HG02759 (cell line): Measurements from ENCODE around the gene RFX2.
"Not testable (repeated sequence)": the region's sequence is repeated elsewhere in the genome, so short reads cannot be mapped to it uniquely, and the experiment has no call there.

ENCODE experiments used
- ATAC-seq: cut with Tn5 transposase; IDR thresholded peaks from one replicate; pipeline ENCODE4 v1.9.1; 2021; ENCODE audit warnings: mild to moderate bottlenecking, moderate library complexity; ENCODE audit not compliant: unreplicated experiment

Gene RFX2

GRCh38 chr19:6041991-6042481 lies 68.3 kb downstream of the RFX2 start:
- no peak for ATAC-seq

DNA sequence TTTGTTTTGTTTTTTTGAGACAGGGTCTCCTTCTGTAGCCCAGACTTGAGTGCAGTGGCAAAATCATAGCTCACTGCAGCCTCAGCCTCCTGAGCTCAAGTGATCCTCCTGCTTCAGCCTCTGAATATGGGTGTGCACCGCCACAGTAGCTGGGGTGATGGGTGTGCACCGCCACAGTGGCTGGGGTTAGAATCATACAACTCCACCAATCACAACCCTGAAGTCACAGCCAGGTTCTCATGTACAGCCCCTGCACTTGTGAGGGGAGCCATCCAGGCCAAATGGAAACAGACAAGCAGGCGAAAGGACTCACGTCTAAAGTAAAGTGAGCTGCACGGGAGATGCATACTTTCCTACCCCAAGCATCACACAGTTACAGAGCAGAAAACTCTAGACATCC lies 69.2 kb downstream of the RFX2 start:
- ATAC-seq: no peak

DNA sequence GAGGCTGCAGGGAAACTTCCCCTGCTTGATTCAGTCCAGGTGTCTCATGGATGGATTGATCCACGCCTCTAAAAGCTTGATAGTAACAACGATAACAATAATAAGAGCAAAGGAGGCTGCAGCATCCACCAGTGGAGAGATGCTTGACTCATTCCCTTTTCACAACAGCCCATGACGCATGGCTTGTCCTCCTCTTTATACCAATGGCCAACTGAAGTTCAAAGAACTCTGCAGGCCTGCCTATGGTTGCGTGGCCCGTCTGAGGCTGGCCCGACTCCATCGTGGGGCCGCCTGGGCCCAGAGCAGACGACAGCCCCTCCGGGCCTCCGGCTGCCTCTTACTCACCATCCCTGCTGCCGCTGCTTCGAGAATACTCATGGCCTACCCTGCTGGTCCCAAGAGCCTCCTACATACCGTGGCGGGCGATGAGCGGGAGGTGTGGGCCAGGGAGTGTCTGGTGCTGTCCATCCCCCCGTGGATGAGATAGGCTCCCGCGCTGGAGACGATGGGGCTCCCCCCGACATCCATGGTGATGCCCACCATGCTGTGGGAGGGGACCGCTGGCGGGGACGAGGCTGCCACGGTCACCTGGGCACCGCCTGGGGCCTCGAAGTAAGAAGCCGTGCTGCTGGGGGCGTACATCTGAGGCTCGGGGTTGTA lies 70.6 kb downstream of the RFX2 start:
- no peak for ATAC-seq

GRCh38 chr19:6038634-6039405 lies 71.5 kb downstream of the RFX2 start:
- ATAC-seq: peak; percentile 72

GRCh38 chr19:6035026-6035425 lies 75.3 kb downstream of the RFX2 start:
- no peak for ATAC-seq

- no peak for ATAC-seq
Observed at GRCh38 chr19:6034512-6034911, 75.8 kb downstream of the RFX2 start.

GRCh38 chr19:6033744-6034264 lies 76.5 kb downstream of the RFX2 start:
- no peak for ATAC-seq

- no peak for ATAC-seq
Observed at GRCh38 chr19:6032827-6033226, 77.5 kb downstream of the RFX2 start.

DNA sequence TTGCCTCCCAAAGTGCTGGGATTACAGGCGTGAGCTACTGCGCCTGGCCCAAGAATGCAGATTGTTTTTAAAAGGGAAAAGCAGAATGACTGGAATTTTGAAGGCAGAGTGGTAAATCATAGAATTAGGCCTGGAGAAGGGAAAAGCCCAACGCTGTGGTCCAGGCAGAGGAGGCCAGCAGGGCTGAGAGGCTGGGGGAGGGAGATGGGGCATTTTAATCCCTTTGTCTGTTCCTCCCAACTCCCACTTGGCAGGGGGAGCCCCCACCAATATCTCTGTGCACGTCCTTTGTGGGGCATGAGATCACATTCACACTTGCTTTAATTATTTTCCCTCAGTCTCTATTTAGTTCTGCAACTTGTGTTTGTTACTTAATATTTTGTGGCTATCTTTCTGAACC lies 77.9 kb downstream of the RFX2 start:
- no peak for ATAC-seq

GRCh38 chr19:6030214-6030507 lies 80.1 kb downstream of the RFX2 start:
- ATAC-seq: no peak

GRCh38 chr19:6026390-6027227 lies 83.7 kb downstream of the RFX2 start:
- ATAC-seq: no peak

GRCh38 chr19:6024756-6025155 lies 85.5 kb downstream of the RFX2 start:
- ATAC-seq: not testable (repeated sequence)

DNA sequence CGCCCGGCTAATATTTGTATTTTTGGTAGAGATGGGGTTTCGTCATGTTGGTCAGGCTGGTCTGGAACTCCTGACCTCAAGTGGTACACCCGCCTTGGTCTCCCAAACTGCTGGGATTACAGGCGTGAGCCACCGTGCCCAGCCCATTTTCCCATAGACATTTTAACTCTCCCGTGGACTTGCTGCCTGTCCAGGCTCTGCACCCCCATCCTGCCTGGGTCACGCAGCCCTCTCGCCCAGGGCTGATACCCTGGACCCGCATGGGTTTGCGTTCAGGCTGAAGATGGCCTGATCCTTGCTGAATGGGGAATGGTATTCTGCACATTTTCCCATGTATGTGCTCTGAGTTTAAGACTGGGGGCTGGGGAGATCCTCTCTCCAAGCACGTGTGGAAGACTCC lies 86.4 kb downstream of the RFX2 start:
- ATAC-seq: no peak

DNA sequence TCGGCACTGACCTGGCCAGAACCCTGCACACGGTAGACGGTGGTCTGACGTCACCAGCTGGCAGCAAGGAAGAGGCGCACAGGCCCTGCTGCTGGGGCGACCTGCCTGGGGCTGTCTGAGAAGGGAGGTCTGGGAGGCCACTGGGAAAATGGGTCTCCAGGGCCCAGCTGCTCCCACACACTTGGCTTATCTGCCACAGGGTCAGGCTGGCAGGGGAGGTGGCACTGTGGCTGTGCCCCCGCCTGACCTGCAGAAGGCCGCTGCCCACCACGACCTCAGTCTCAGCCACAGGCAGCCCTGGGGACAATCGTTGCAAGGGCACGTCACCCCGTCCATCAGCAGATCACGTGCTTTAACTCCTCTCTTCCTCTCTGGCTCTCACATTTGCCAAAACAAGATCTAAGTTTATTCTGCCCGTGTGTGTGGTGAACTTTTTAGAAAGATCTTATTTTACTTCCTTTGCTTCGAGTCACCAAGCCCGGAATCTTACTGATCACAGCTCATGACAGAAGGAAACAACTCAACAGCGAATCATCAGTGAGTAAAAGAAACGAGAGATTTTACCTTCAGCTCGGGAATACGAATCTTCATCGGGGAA lies 87.1 kb downstream of the RFX2 start:
- no peak for ATAC-seq

DNA sequence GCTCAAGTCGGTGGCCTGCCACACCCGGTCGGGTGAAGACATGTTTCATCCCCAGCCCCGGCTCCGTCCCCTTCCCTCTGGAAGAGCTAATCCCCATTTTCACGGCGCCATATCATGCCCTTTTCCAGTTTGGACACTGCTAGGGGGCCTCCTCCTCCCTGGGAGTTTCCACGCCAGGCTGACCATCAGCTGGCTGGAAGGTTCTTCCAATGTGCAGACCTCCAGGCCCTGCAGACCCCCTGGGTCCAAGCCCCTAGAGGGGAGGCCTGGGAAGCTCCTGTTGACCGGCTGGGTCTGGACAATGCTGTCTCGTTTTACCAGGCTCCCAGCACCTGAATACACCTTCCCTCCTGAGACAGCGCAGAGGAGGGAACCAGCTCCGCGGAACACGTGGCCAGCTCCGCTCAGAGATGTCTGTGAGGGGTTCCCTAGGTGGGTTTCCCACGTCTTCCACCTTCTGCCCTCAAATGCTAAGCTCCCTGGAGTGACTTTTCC lies 87.7 kb downstream of the RFX2 start:
- no peak for ATAC-seq

- no peak for ATAC-seq
Observed at GRCh38 chr19:6021878-6022569, 88.3 kb downstream of the RFX2 start.

DNA sequence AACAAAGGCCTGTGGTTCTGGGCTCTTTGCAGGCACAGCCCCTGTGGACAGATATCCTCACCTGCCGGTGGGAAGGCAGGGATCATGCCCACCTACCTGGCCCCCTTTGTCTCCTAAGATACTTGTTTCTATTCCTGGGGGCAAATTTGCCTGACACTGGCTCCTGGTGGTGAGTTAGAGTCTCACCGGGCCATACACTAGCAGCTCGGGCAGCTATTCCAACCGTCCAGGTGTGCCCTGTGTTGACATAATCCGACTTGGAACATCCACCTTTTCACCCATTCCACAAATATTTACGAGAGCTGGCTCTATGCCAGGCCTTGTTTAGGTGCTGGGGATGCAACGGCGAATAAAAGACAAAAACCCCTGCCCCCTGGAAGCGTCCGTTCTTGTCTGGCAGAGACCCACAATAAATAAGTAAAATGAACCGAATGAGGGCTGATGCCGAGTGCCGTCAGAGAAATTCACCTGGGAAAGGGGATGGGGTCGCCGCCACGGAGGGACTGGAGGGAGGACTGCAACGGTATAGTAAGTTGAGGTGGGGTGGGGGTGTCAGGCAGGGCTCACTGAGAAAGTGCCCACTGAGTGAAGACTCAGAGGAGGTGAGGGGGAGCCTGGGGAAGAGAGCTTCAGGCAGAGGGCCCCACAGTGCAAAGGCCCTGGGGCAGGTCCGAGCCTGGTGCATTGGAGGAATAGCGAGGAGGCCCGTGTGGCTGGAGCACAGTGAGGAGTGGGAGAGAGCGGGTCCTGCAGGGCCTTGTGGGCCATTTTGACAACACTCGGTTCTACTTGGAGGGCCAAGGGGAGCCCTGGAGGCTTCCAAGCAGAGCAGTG lies 89.1 kb downstream of the RFX2 start:
- no peak for ATAC-seq

DNA sequence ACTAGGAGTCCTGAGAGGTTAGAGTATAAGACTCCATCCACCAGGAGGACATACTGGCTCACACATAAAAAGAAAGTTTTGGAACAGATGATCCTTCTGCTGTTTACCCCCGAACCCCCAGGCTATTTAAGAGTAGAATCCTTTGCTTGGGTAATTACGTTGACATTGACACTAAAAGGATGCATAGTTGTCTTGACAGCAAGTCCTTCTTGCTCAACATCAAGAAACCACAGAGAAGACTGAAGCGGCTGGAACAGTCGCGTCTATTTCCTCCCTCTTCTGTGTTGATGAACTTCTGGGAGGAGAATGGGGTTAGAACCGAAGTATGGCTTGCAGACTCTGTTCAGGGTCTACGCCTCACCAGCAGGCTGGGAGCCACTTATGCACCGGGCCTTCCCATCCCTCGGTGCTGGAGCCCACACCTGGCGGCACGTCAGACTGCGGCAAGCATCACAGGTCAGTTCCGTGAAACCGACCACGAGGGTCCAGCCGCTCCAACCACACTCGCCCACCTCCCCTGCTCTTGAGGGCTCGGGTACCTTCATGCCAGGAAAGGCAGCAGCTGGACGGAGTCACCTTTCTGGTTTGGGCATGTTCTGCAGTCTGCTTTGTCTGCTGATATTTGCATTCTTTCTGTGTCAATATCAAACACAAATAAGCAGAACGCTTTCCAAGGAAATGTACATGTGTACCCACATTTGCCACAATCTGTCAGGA lies 90.0 kb downstream of the RFX2 start:
- ATAC-seq: no peak

DNA sequence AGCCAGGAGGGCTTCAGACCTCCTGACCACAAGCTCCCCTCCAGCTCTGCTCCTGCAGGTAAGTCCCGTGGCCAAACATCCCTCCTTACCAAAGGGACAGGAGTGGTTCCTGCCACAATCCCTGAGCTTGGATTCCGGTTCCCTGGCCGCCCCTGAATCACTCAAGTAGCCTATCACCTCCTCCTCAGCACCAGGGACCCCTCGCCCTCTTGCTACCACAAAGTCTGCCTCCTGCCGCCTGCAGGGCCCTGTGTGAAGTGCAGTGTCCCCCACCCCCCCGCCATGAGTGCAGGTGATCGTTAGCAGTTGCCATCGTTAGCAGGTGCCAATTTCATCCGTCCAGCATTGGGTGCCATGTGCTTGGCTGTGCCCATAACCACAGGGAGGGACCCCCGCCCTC lies 91.5 kb downstream of the RFX2 start:
- ATAC-seq: no peak
